Measurements from ENCODE around the gene MAPKAP1.

MAPKAP1 gene

GRCh38 chr9:125538092-125538473 lies 168.9 kb downstream of the MAPKAP1 start:
- H3K4me1 ChIP-seq = peaks cover 0 to 23% (median 20%) of the 10 kb centered on the region in 10 experiments; a peak in 15 of 20 replicates
- no peak overlapping the region for H3K9ac ChIP-seq
- H3K36me3 ChIP-seq = peaks cover 31 to 92% (median 42%) of the 10 kb centered on the region in 11 experiments
- no peaks in the 10 kb centered on the region for H3K27me3 ChIP-seq
- no peak for TF ChIP-seq Cebpa-rat (IDR thresholded peaks at IDR 0.05)
- H3K27ac ChIP-seq = no peak overlapping the region
- peaks cover 0 to 3% (median 0%) of the 10 kb centered on the region in 11 experiments; a peak in 1 of 22 replicates for H4K20me1 ChIP-seq
- H3K9me3 ChIP-seq (replicated peaks in 1 of 11) = peaks cover 0 to 5% (median 0%) of the 10 kb centered on the region in 11 experiments; a peak in 4 of 22 replicates
- no peak overlapping the region for H3K4me3 ChIP-seq
- H3K4me2 ChIP-seq = no peak overlapping the region

- Histone ChIP-seq H3K27me3 (no peaks in the 10 kb centered on the region), H3K27ac (no peak overlapping the region), H3K4me3 (no peak overlapping the region), H3K9ac (no peak overlapping the region), H4K20me1 (peaks cover 0 to 3% (median 0%) of the 10 kb centered on the region in 11 experiments; a peak in 1 of 22 replicates), H3K36me3 (peaks cover 27 to 88% (median 42%) of the 10 kb centered on the region in 11 experiments), H3K4me2 (no peak overlapping the region), H3K4me1 (peaks cover 0 to 23% (median 20%) of the 10 kb centered on the region in 10 experiments; a peak in 15 of 20 replicates), H3K9me3 (replicated peaks in 1 of 11) (peaks cover 0 to 6% (median 0%) of the 10 kb centered on the region in 11 experiments; a peak in 4 of 22 replicates)
- no peak for TF ChIP-seq Cebpa-rat (IDR thresholded peaks at IDR 0.05)
Observed at GRCh38 chr9:125537442-125538091, 169.4 kb downstream of the MAPKAP1 start.

- H3K9me3 ChIP-seq (replicated peaks in 1 of 11) = peaks cover 0 to 6% (median 0%) of the 10 kb centered on the region in 11 experiments; a peak in 4 of 22 replicates
- no peak; a peak in 1 of 22 replicates for TF ChIP-seq Cebpa-rat (IDR thresholded peaks at IDR 0.05)
- peaks cover 0 to 3% (median 0%) of the 10 kb centered on the region in 11 experiments; a peak in 1 of 22 replicates for H4K20me1 ChIP-seq
- H3K36me3 ChIP-seq = peaks cover 23 to 81% (median 43%) of the 10 kb centered on the region in 11 experiments
- H3K9ac ChIP-seq = no peak overlapping the region
- H3K4me1 ChIP-seq = peaks cover 0 to 23% (median 20%) of the 10 kb centered on the region in 10 experiments; a peak in 15 of 20 replicates
- no peaks in the 10 kb centered on the region for H3K27me3 ChIP-seq
- H3K27ac ChIP-seq = no peak overlapping the region
- no peak overlapping the region for H3K4me2 ChIP-seq
- no peak overlapping the region for H3K4me3 ChIP-seq
Observed at GRCh38 chr9:125536776-125537175, 170.2 kb downstream of the MAPKAP1 start.

GRCh38 chr9:125536167-125536772 lies 170.7 kb downstream of the MAPKAP1 start:
- no peak for TF ChIP-seq Cebpa-rat (IDR thresholded peaks at IDR 0.05)
- no peak overlapping the region for H3K4me3 ChIP-seq
- H3K4me1 ChIP-seq = peaks cover 0 to 23% (median 20%) of the 10 kb centered on the region in 10 experiments; a peak in 17 of 20 replicates
- H3K27me3 ChIP-seq = no peaks in the 10 kb centered on the region
- H3K36me3 ChIP-seq = peaks cover 18 to 76% (median 38%) of the 10 kb centered on the region in 11 experiments; a peak in 20 of 22 replicates
- H4K20me1 ChIP-seq = peaks cover 0 to 3% (median 0%) of the 10 kb centered on the region in 11 experiments; a peak in 1 of 22 replicates
- peak overlapping the region in 5 of 11 experiments; percentile 36 to 68 (median 52); a peak in 6 of 22 replicates for H3K4me2 ChIP-seq
- peaks cover 0 to 6% (median 0%) of the 10 kb centered on the region in 11 experiments; a peak in 4 of 22 replicates for H3K9me3 ChIP-seq (replicated peaks in 1 of 11)
- H3K27ac ChIP-seq = no peak overlapping the region
- no peak overlapping the region for H3K9ac ChIP-seq

- Histone ChIP-seq H3K4me3 (no peak overlapping the region), H3K36me3 (peaks cover 17 to 65% (median 29%) of the 10 kb centered on the region in 11 experiments; a peak in 19 of 22 replicates), H3K4me1 (peaks cover 10 to 34% (median 30%) of the 10 kb centered on the region in 10 experiments), H3K27me3 (no peaks in the 10 kb centered on the region), H3K9me3 (replicated peaks in 1 of 11) (peaks cover 0 to 6% (median 0%) of the 10 kb centered on the region in 11 experiments; a peak in 4 of 22 replicates), H3K4me2 (peak overlapping the region in 8 of 11 experiments; percentile 13 to 68 (median 52); a peak in 16 of 22 replicates), H3K9ac (peak overlapping the region in 1 of 11 experiments; percentile 17; a peak in 1 of 22 replicates), H3K27ac (peak overlapping the region in 2 of 11 experiments; percentile 1 to 3; a peak in 2 of 22 replicates), H4K20me1 (peaks cover 0 to 12% (median 0%) of the 10 kb centered on the region in 11 experiments; a peak in 1 of 22 replicates)
- TF ChIP-seq Cebpa-rat (IDR thresholded peaks at IDR 0.05) = no peak
Observed at GRCh38 chr9:125534971-125535701, 171.9 kb downstream of the MAPKAP1 start.

GRCh38 chr9:125532812-125533594 lies 174.0 kb downstream of the MAPKAP1 start:
- Histone ChIP-seq H3K9ac (no peak overlapping the region), H3K4me2 (no peak overlapping the region), H3K4me3 (no peak overlapping the region)

GRCh38 chr9:125532412-125532811 lies 174.6 kb downstream of the MAPKAP1 start:
- no peak overlapping the region for H3K4me3 ChIP-seq
- peaks cover 0 to 6% (median 0%) of the 10 kb centered on the region in 11 experiments; a peak in 4 of 22 replicates for H3K9me3 ChIP-seq (replicated peaks in 1 of 11)
- H3K27me3 ChIP-seq = no peaks in the 10 kb centered on the region
- peaks cover 0 to 18% (median 0%) of the 10 kb centered on the region in 11 experiments; a peak in 1 of 22 replicates for H4K20me1 ChIP-seq
- no peak overlapping the region for H3K9ac ChIP-seq
- peaks cover 38 to 58% (median 49%) of the 10 kb centered on the region in 10 experiments for H3K4me1 ChIP-seq
- no peak overlapping the region for H3K27ac ChIP-seq
- peaks cover 5 to 38% (median 17%) of the 10 kb centered on the region in 11 experiments; a peak in 16 of 22 replicates for H3K36me3 ChIP-seq
- no peak for TF ChIP-seq Cebpa-rat (IDR thresholded peaks at IDR 0.05)
- no peak overlapping the region for H3K4me2 ChIP-seq

More at GRCh38 chr9:125532812-125533594, 174.0 kb downstream of the MAPKAP1 start:
- H3K9me3 ChIP-seq (replicated peaks in 1 of 11) = peaks cover 0 to 6% (median 0%) of the 10 kb centered on the region in 11 experiments; a peak in 4 of 22 replicates
- peaks cover 0 to 18% (median 0%) of the 10 kb centered on the region in 11 experiments; a peak in 1 of 22 replicates for H4K20me1 ChIP-seq
- no peaks in the 10 kb centered on the region for H3K27me3 ChIP-seq
- no peak overlapping the region for H3K27ac ChIP-seq
- H3K4me1 ChIP-seq = peaks cover 32 to 52% (median 43%) of the 10 kb centered on the region in 10 experiments
- peaks cover 6 to 44% (median 18%) of the 10 kb centered on the region in 11 experiments; a peak in 17 of 22 replicates for H3K36me3 ChIP-seq
- no peak for TF ChIP-seq Cebpa-rat (IDR thresholded peaks at IDR 0.05)
